HL-60 (cell line): ENCODE results near the gene CHST11.

Experiments used
- DNase-seq, 2 experiments: peaks; one replicate each; pipeline ENCODE4 v3.0.0-alpha.2; 2010 to 2020; ENCODE audit warnings: low read depth in 1 of 2, low spot score in 1 of 2
- H3K27ac ChIP-seq: fragments of 250-450 bp; sonication (Bioruptor Pico); replicated peaks from 2 replicates; pipeline ENCODE4 v1.5.1; 2020; ENCODE audit warnings: mild to moderate bottlenecking, moderate library complexity
- H3K27me3 ChIP-seq: fragments of 250-450 bp; sonication (Bioruptor Pico); 2 replicates; pipeline ENCODE4 v1.5.1; 2021; ENCODE audit warnings: mild to moderate bottlenecking, moderate library complexity; ENCODE audit not compliant: insufficient read depth, poor library complexity, severe bottlenecking
- H3K4me3 ChIP-seq: replicated peaks from 2 replicates; pipeline ENCODE4 v1.5.1; 2011; ENCODE audit warnings: mild to moderate bottlenecking, control low read depth, low read length; ENCODE audit not compliant: insufficient read depth
- GABPA ChIP-seq: IDR thresholded peaks from 2 replicates; pipeline ENCODE4 v1.6.1; 2012; ENCODE audit warnings: low read depth
- POLR2AphosphoS5 ChIP-seq: IDR thresholded peaks from 2 replicates; pipeline ENCODE4 v1.6.1; 2012; ENCODE audit warnings: low read depth
- SPI1 ChIP-seq: IDR thresholded peaks from 2 replicates; pipeline ENCODE4 v1.6.1; 2012; ENCODE audit warnings: low read depth, mild to moderate bottlenecking, borderline replicate concordance
- TF ChIP-seq, protein P1 (sequence below): IDR thresholded peaks from 2 replicates; pipeline ENCODE4 v1.6.1; 2012; ENCODE audit warnings: low read depth; ENCODE audit not compliant: insufficient replicate concordance
- TF ChIP-seq, protein P2 (sequence below): IDR thresholded peaks from one replicate; pipeline ENCODE4 v1.5.1; 2011; ENCODE audit warnings: low read length, control low read depth, inconsistent platforms; ENCODE audit not compliant: insufficient read depth

The CHST11 gene

DNA sequence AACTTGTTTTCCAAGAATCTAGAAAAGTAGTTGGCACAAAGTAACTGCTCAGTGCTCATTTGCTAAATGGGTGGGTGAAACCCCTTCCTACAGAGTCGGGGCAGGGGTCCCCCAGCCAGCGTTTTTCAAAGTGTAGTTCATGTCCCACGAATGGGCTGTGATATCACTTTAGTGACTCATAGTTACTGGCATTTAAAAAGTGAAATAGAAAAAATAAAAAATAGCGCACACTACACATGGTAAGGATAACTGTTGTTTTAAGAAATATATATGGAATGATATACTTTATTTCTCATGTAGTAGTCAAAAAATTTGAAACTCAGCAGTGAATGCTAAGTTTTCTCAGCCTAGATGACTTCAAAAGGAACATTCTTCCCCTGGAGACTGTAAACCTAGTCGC is 250.4 kb downstream of the CHST11 start:
- H3K27me3 ChIP-seq, result no peaks in the 10 kb centered on the region
- H3K27ac ChIP-seq, result no peak overlapping the region
- no peak for TF ChIP-seq GABPA
- TF ChIP-seq, protein P1, sequence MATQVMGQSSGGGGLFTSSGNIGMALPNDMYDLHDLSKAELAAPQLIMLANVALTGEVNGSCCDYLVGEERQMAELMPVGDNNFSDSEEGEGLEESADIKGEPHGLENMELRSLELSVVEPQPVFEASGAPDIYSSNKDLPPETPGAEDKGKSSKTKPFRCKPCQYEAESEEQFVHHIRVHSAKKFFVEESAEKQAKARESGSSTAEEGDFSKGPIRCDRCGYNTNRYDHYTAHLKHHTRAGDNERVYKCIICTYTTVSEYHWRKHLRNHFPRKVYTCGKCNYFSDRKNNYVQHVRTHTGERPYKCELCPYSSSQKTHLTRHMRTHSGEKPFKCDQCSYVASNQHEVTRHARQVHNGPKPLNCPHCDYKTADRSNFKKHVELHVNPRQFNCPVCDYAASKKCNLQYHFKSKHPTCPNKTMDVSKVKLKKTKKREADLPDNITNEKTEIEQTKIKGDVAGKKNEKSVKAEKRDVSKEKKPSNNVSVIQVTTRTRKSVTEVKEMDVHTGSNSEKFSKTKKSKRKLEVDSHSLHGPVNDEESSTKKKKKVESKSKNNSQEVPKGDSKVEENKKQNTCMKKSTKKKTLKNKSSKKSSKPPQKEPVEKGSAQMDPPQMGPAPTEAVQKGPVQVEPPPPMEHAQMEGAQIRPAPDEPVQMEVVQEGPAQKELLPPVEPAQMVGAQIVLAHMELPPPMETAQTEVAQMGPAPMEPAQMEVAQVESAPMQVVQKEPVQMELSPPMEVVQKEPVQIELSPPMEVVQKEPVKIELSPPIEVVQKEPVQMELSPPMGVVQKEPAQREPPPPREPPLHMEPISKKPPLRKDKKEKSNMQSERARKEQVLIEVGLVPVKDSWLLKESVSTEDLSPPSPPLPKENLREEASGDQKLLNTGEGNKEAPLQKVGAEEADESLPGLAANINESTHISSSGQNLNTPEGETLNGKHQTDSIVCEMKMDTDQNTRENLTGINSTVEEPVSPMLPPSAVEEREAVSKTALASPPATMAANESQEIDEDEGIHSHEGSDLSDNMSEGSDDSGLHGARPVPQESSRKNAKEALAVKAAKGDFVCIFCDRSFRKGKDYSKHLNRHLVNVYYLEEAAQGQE, result no peak
- TF ChIP-seq POLR2AphosphoS5, result no peak
- no peak for TF ChIP-seq SPI1
- TF ChIP-seq, protein P2, sequence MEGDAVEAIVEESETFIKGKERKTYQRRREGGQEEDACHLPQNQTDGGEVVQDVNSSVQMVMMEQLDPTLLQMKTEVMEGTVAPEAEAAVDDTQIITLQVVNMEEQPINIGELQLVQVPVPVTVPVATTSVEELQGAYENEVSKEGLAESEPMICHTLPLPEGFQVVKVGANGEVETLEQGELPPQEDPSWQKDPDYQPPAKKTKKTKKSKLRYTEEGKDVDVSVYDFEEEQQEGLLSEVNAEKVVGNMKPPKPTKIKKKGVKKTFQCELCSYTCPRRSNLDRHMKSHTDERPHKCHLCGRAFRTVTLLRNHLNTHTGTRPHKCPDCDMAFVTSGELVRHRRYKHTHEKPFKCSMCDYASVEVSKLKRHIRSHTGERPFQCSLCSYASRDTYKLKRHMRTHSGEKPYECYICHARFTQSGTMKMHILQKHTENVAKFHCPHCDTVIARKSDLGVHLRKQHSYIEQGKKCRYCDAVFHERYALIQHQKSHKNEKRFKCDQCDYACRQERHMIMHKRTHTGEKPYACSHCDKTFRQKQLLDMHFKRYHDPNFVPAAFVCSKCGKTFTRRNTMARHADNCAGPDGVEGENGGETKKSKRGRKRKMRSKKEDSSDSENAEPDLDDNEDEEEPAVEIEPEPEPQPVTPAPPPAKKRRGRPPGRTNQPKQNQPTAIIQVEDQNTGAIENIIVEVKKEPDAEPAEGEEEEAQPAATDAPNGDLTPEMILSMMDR, result no peak
- H3K4me3 ChIP-seq, result no peak overlapping the region
- DNase-seq, result no peak

DNA sequence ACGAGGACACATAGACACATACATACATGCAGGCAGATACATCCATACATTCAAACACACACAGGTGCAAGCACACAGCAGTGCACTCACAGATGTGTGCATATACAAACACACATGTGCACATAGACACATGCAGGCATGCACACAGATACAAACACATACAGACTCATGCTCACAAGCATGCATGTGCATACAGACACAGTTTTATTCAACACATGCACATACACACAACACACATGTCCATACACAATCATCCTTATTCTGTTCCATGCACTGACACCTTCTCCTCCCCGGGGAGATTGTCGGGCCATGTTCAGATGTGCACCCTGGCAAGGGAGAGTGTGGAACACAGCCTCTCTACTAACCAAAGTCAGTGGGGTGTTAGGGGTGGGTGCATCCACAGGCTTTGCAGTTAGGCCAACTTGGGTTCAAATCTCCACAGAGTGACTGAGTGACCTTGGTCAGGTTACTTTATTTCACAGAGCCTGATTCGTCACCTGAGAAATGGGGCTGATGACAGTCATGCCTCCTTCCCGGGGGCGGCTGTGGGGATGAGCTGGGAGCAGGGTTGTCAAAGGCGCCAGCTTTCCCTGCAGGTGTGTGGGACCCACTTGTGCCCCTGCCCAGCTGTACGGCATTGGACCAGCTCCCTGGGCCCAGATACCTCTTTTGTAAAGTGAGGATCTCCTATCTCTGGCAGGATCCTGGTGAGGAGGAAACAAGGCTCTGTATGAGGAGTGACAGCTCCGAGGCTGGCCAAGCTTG is 251.2 kb downstream of the CHST11 start:
- TF ChIP-seq, protein P2, result no peak
- TF ChIP-seq POLR2AphosphoS5 (no peak), GABPA (no peak), SPI1 (no peak)
- TF ChIP-seq, protein P1, result no peak
- Histone ChIP-seq H3K4me3 (no peak overlapping the region), H3K27me3 (no peaks in the 10 kb centered on the region), H3K27ac (no peak overlapping the region)
- DNase-seq, result no peak

DNA sequence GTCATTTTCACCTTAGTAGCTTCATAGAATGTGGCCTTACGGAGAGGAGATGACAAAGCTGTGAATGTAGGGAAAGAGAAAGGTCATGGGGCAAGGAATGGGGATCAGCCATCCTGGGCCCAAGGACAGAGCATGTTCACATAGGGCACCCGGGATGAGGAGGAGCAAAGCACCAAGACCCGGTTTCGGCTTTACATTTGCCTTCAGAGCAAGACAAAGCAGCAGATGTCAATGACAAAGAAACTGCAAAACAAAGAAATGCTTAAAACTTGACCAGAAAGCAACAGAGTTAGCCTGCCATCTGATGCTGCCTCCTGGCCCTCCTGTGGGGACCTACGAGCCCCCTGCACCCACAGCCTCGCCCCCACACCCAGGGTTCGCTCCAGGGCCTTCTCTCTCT is 252.1 kb downstream of the CHST11 start:
- Histone ChIP-seq H3K27me3 (no peaks in the 10 kb centered on the region), H3K4me3 (no peak overlapping the region), H3K27ac (no peak overlapping the region; the same call in 1 of the 2 replicates)
- TF ChIP-seq POLR2AphosphoS5 (no peak), SPI1 (no peak)
- TF ChIP-seq, protein P1, result no peak
- TF ChIP-seq, protein P2, result no peak
- no peak for DNase-seq
